D721Med (cell line): ENCODE measurements around the gene COL11A2.

Experiments used
- DNase-seq: peaks from one replicate; pipeline ENCODE4 v3.0.0; 2011; ENCODE audit warnings: low spot score; ENCODE audit not compliant: insufficient read length
- FAIRE-seq: peaks from 2 replicates; lab custom pipeline; 2011; peaks lifted over from hg19 to GRCh38; lab: Jason Lieb, UNC
- TF ChIP-seq, protein P1 (sequence below): IDR thresholded peaks from 2 replicates; pipeline ENCODE4 v1.5.1; 2012; ENCODE audit warnings: mild to moderate bottlenecking, control low read depth; ENCODE audit not compliant: insufficient read depth; ENCODE audit errors: missing control alignments

The COL11A2 gene

DNA sequence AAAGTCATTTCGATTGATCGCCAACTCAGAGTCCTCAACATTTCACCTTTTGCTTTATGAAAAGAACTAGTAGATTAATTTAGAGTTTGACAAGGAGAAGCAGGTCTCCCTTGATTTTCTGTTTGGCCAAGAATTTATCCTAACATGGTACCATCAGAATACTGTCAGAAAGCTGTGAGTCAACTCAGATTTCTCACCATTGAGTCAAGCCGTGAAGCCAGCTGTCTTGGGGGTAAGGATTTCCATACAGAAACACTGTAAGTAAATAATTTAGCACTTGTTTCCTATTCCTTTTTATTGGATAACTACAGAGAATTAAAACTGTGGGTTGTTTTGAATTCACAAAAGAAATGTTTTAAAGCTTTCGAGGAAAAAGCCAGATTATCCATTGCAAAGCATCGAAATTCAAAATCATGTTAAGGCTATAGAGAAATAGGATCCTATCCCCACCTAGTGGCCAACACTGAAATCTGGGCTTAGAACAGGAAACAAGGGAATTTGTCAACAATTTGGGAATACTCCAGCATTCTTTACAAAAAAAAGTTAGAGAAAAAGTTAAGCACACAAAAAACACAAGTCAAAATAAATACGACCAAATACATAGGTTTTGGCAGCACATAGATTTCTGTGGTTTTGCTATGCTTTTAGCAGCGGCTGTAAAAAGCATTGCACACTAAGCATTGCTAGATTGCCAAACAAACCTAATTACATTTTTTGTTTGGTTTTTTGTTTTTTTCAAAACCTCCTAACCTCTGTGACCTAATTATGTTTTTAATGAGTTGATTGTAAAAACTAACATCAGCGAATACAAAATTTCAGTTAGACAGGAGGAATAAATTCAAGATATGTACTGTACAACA lies 44.2 kb downstream of the COL11A2 start:
- FAIRE-seq, result peak; percentile 87
- TF ChIP-seq, protein P1, sequence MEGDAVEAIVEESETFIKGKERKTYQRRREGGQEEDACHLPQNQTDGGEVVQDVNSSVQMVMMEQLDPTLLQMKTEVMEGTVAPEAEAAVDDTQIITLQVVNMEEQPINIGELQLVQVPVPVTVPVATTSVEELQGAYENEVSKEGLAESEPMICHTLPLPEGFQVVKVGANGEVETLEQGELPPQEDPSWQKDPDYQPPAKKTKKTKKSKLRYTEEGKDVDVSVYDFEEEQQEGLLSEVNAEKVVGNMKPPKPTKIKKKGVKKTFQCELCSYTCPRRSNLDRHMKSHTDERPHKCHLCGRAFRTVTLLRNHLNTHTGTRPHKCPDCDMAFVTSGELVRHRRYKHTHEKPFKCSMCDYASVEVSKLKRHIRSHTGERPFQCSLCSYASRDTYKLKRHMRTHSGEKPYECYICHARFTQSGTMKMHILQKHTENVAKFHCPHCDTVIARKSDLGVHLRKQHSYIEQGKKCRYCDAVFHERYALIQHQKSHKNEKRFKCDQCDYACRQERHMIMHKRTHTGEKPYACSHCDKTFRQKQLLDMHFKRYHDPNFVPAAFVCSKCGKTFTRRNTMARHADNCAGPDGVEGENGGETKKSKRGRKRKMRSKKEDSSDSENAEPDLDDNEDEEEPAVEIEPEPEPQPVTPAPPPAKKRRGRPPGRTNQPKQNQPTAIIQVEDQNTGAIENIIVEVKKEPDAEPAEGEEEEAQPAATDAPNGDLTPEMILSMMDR, result peak; percentile 70
- no peak for DNase-seq

DNA sequence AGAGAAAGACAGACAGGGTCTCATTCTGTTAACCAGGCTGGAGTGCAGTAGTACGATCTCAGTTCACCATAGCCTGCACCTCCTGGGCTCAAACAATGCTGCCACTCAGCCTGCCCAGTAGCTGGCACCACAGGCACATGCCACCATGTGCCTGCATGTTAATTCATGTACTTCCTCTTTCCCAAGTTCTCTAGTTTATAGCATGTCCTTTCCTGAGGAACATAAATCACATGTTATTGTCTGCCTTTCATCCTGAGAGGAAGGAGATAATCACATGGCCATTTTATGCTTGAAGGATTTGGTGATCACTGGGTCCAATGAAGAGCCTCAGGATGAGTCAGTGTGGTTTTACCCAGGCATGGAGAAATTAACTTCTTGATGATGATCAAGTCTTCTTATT lies 47.9 kb downstream of the COL11A2 start:
- TF ChIP-seq, protein P1, result no peak
- no peak for FAIRE-seq
- DNase-seq, result no peak

DNA sequence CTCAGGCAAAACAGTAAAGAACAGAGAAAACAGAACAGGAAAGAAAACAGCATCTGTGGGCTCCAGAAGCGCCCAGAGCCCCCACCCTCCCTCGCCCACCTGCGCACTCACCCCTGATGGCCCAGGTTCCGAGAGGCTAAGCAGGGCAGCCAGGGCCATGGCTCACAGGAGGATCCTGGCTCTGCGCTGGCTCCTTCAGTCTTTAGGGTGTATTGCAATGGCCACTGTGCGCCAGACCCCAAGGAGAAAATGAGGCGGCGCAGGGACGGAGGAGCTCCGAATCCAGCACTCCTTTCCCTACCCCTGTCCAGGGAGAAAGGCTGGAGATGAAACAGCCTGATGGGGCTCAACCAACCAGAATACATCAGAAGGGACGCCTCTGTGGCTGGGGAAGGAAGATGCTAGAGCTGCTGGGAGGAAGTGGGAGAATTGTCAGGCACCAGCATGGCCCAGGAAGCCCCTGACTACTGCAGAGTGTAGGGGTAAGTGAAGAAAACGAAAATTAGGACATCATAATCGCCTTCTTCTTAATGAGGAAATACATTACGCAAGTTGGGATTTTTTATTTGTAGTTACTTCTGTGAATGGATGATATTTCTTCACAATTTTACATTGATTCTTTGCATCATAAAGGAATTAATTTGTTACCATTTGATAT lies 49.0 kb downstream of the COL11A2 start:
- no peak for FAIRE-seq
- TF ChIP-seq, protein P1, result no peak
- no peak for DNase-seq

DNA sequence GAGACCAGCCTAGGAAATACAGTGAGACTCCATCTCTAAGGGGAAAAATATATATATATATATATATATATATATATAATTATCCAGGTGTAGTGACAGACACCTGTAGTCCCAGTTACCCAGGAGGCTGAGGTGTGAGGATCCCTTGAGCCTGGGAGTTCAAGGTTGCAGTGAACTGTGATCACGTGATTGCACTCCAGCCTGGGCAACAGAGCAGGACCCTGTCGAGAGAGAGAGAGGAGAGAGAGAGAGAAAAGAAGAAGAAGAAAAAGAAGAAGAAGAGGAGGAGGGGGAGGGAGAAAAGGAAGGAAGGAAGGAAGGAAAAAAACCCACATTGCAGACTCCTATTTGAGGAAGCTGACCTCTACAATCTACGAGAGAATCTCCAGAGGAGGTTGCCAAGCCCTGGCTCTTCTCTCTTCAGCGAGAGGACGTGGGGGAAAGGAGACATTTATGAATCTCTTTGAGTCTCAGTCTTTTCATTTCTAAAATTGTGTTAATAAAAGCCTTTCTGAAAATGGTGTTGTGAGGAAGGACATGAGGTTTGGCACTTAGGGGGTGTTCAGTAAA lies 49.7 kb downstream of the COL11A2 start:
- DNase-seq (no peak), FAIRE-seq (no peak)

DNA sequence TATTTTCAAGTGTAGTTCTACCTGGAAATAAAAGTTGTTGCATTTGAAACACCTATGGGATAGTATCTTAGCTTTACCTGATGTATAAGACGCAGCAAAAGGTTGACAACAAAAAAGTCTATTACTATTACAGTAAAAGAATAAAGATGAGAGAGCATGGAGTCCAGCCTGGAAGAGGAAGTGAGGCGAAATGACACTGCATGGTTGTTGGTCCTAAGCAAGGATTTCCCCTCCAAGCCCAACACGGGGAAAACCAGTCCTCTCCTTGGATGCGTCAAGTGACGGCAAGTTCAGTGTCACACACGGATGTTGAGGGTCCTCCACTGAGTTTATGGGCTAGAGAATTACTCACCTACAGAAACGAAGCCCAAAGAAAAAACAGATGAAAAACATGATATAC lies 51.7 kb downstream of the COL11A2 start:
- DNase-seq (no peak), FAIRE-seq (no peak)
- TF ChIP-seq, protein P1, result no peak

More for the DNA sequence above, 49.7 kb downstream of the COL11A2 start:
- TF ChIP-seq, protein P1, result no peak

DNA sequence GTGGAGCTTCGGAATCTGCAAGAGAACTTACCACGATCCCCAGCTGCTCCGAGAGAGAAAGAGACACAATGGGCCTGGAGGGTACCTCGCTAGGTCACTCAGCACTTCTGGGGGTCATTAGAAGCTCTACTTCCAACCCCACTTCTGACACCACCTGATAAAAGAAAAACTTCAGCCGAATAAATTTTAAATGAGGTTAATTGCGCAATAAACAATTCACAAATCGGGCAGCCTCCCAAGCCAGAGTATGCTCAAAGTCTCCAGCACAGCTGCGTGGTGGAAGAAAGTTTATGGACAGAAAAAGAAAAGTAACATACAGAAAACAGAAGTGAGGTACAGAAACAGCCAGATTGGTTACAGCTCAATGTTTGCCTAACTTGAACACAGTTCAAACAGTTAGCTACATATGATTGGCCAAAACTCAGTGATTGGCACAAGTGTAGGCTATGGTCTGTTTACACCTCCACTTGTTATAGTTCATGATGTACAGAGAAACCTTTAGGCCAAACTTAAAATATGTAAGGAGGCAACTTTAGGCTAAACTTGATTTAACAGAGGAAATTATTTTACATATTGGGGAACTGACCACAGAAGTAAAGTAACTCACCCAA lies 52.6 kb downstream of the COL11A2 start:
- no peak for DNase-seq
- TF ChIP-seq, protein P1, result no peak
- FAIRE-seq, result no peak
